ENCODE data around the gene RBFOX2.

GRCh38 chr22:35742342-35743100 lies 286.1 kb downstream of the RBFOX2 start:
- no peak for TF ChIP-seq POLR2A (IDR thresholded peaks at IDR 0.05)
- no peak for TF ChIP-seq CTCF (IDR thresholded peaks at IDR 0.05)
- TF ChIP-seq EP300 (IDR thresholded peaks at IDR 0.05) = no peak
- TF ChIP-seq POLR2AphosphoS5 (IDR thresholded peaks at IDR 0.05) = no peak
